HG02970 (cell line): ENCODE results near the gene FAM20C.
"Not testable (repeated sequence)": the region's sequence is repeated elsewhere in the genome, so short reads cannot be mapped to it uniquely, and the experiment has no call there.

Experiments used
- ATAC-seq: cut with Tn5 transposase; IDR thresholded peaks from one replicate; pipeline ENCODE4 v1.9.1; 2021; ENCODE audit warnings: mild to moderate bottlenecking, moderate library complexity, moderate number of reproducible peaks; ENCODE audit not compliant: unreplicated experiment, low FRiP score

FAM20C gene

GRCh38 chr7:254337-255037, 62.1 kb downstream of the FAM20C start:
- no peak for ATAC-seq

DNA sequence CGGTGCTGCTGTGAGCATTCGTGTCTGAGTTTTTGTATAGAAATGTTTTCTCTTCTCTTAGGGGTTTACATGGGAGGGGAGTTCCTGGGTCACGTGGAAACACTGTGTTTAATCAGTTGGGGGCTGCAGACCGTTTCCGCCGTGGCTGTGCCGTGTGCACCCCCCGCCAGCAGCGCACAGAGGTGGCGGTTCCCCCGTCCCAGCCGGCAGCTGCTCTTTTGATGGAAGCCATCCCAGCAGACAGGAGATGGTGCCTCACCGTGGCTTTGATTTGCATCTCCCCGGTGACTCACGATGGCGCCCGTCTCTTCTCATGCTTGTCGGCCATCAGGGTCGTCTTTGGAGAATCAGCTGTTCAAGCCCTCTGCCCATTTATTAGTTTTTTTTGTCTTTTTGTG, 62.7 kb downstream of the FAM20C start:
- ATAC-seq: no peak

- ATAC-seq: no peak
These were observed 63.5 kb downstream of the FAM20C start for GRCh38 chr7:255721-256361.

- no peak for ATAC-seq
These were observed 64.1 kb downstream of the FAM20C start for GRCh38 chr7:256461-256940.

DNA sequence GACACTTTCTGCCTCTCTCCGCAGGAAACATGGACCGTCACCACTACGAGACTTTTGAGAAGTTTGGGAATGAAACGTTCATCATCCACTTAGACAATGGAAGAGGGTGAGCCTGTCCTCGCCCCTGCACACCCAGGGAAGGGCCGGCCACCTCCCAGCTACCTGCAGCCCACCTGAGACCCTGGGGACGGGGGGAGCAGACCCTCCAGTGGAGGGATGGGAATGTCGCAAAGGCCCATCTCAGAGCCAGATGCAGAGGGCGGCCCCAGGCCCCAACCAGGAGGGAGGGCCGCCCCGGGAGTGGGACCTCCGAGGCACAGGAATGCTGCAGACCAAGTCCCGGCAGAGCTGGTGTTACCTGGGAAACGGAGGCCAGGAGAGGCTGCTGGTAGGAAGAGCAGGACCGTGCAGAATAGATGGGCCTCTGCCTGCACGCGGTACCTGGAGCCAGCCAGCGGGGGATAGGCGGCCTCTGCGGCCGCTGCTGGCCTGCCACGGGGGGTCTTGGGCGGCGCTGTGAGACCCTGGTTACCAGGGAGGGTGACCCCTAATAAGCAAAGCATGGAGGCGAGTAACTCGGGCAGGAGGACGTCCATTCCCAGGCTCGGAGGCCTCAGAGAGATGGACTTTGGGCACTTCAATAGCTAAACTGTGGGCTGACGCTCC, 64.7 kb downstream of the FAM20C start:
- ATAC-seq: no peak

DNA sequence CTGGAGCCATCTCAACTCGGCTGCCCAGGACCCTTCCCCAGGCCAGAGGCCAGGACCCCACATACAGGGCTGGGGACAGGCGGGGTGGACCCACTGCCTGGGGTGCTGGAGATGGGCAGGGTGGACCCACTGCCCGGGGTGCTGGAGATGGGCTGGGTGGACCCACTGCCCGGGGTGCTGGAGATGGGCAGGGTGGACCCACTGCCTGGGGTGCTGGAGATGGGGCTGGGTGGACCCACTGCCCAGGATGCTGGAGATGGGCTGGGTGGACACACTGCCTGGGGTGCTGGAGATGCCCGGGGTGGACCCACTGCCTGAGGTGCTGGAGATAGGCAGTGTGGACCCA, 65.2 kb downstream of the FAM20C start:
- ATAC-seq: no peak

DNA sequence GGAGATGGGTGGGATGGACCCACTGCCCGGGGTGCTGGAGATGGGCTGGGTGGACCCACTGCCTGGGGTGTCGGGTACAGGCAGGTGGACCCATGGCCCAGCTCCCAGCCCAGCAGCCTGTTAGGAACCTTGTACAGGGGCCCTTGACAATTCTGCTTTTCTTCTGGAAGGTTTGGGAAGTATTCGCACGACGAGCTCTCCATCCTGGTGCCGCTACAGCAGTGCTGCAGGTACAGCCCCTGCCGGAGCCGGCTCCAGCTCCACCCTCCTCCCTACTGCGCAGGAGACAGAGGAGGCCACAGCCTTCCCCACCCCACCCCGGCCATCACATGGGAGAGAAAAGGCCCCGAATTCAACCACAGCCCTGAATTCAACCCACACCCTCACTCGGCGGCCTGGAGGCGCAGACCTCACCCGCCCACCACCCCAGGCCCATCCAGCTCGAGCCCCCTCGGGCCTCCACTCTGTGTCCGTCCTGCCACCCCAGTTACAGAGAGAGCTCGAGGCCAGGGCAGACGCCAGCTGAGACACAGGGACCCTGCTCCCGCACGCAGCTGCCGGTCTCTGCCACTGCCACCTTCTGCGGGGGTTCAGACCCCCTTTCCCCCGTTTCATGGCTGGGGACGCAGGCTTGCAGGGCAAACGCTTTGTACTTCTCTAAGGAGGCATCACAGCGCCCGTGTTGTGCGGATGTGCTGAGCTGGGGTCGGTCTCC, 66.3 kb downstream of the FAM20C start:
- no peak for ATAC-seq

DNA sequence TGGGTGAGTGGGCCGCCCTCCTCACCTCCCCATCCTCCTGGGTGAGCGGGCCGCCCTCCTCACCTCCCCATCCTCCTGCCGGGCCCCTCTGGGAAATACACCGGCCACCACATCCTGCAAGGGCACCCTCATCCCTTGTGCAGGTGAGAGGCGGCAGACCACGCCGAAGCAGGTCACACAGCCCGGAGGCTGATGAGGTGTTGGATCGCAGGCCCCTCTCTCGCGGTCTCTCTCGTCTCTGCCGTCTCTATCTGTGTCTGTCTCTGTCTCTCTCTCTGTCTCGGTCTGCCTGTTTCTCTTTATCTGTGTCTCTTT, 66.8 kb downstream of the FAM20C start:
- no peak for ATAC-seq

DNA sequence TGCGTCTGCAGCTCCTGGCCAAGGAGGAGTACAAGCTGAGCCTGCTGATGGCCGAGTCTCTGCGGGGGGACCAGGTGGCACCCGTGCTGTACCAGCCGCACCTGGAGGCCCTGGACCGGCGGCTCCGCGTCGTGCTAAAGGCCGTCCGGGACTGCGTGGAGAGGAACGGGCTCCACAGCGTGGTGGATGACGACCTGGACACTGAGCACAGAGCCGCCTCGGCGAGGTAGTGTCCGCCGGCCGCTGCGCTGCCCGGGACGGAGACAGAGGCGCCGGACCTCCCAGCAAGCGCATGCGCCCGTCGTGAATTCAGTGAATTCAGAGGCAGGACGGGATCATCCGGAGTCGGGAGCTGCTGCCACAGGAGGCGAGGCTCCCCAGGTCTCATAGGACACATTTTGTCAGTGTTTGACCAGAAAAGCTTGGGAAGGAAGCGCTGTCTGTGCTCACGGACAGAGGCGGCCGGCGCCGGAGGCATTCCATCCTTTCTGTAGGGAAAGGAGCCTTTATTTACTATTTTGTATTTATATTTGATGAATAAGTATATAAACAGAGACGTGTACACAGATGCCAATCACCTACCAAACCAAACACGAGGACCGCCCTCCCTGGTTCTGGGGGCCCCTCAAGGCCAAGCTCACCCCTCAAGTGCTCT, 67.5 kb downstream of the FAM20C start:
- ATAC-seq: no peak

DNA sequence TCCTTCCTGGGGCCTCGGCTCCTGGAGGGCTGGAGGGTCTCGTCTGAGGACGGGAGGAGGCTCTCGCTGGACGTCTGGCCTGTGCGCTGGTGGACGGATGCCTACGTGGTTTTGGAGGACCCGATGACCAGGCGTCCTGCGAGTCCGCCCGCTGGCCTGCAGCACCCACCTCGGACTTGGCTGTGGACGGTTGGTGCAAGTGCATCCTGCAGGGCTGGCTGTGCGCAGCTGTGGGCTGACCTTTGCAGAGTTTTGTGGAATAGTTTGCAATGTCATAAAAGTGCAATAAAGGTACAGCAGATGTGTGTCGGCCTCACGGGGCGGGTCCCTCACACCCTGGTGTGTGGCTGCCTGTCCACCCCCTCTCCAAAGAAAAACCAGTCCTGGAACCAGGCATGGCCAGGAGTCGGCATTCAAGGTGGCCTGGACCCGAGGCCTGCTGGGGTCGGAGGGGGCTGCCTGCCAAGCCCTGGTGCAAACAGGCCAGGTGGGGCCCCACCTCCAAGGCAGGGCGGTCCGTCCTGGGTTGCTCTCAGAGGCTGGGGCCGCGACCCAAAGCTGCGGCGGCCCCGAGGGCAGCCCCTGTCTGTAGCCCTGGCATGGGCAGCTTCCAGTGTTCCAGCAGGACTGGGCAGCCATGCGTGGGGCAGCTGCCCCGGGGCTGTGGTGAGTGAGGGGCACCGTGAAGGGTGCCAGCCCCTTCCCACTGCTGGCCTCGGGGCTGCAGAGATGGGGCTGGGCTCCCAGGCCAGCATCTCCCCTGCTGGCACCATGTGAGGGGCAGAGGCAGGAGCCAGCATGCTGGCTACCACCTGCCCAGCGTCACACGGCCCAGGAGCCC, 68.3 kb downstream of the FAM20C start:
- no peak for ATAC-seq

DNA sequence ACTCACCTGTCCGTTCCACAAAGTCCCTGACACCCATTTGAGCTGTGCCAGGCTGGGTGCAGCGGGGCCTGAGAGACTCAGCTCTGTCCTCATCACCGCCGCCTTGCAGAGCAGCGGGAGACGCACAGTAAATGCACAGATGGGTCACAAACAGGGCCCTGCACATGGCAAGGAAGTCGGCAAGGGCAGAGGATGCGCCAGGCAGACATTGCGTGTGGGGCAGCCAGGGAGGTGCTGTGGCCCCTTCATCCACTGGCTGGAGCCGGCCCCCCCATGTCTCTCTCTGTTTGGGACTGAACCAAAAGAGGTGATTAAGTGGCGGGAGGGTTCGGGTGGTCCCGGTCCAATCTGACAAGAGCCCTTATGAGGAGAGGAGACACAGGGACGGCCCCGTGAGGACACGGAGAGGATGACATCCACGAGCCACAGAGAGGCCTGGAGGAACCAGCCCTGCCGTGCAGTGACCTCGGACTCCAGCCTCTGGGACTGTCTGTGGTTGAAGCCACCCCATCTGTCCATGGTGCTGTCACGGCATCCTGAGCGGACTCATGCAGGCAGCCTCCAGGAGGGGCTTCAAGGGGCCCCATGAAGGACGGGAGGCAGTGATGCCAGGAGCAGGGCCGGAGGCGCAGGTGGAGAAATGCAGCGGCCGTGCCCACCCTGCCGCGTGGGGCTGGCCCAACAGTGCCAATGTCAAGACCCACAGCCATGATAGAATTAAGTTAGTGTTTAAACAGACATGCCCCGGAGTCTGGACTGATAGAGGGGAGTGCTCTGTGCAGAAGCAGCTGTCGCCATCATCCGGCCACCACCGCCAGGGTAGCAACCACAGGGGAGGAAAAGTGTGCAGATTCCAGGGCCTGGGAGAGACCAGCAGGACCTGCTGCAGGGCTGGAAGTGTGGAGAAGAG, 69.2 kb downstream of the FAM20C start:
- no peak for ATAC-seq

- no peak for ATAC-seq
These were observed 69.8 kb downstream of the FAM20C start for GRCh38 chr7:262251-262572.

- not testable (repeated sequence) for ATAC-seq
These were observed 70.4 kb downstream of the FAM20C start for GRCh38 chr7:262631-263311.

DNA sequence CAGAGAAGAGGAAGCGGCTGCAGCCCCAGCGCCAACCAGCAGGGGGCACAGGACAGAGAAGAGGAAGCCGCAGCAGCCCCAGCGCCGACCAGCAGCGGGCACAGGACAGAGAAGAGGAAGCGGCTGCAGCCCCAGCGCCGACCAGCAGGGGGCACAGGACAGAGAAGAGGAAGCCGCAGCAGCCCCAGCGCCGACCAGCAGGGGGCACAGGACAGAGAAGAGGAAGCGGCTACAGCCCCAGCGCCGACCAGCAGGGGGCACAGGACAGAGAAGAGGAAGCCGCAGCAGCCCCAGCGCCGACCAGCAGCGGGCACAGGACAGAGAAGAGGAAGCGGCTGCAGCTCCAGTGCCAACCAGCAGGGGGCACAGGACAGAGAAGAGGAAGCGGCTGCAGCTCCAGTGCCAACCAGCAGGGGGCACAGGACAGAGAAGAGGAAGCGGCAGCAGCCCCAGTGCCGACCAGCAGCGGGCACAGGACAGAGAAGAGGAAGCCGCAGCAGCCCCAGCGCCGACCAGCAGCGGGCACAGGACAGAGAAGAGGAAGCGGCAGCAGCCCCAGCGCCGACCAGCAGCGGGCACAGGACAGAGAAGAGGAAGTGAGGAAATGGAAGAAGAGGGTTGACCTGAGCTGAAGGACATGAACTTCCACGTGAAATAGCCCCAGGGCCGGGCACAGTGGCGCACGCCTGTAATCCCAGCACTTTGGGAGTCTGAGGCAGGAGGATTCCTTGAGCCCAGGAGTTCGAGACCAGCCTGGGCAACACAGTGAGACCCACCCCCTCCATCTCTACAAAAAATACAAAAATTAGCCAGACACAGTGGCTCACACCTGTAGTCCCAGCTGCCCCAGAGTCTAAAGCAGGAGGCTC, 71.3 kb downstream of the FAM20C start:
- ATAC-seq: not testable (repeated sequence)

DNA sequence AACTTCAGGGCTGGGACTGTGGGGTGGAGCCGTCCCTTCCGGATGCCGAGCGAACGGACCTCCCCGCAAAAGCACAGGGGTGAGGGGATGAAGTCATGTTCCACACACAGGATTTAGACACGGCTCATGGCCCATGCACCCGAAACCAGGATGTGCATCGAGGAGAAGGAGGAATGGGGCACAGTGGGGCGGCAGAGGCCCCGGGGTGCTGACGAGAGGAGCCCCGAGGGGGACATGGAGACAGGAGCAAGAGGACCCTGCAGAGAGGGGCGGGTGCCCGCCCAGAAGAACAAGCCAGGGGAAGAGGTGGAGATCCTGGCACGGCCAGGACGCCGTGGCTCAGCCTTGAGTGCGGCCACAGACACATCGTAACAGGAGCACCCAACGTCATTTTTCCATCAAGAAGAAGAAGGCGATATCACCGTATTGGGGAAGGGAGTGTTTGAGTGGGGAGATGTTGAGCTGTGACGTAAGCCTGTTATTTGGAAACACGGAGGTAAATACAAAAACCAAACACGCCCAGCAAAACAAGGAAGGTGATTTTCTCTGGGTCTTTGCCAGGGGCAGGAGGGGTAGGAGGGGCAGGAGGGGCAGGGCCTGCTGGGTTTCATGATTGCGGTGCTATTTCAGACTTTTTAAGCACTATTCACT, 72.3 kb downstream of the FAM20C start:
- no peak for ATAC-seq

- ATAC-seq: no peak
These were observed 73.0 kb downstream of the FAM20C start for GRCh38 chr7:265192-265997.
